Stimulated activated naive CD8-positive, alpha-beta T cell treated with anti-CD3 and anti-CD28 coated beads, Interleukin-15, amount 100 ng/mL, for 72 hours (primary cell): Measurements from ENCODE around the gene ZNF621.
A peak's percentile ranks its signal among the peaks of the same experiment; 100 is the strongest.
"Not testable (repeated sequence)": the region's sequence is repeated elsewhere in the genome, so short reads cannot be mapped to it uniquely, and the experiment has no call there.

Source experiments
- ATAC-seq: fragments of 150-1000 bp; cut with Tn5 transposase; 2 replicates; pipeline ENCODE4 v1.10.0; 2021; ENCODE audit warnings: mild to moderate bottlenecking, moderate library complexity
- DNase-seq, 2 donors: peaks; one replicate each; pipeline ENCODE4 v3.0.0; 2021 to 2022
- H3K27ac Mint-ChIP-seq, 2 donors: one replicate each; pipeline ENCODE4 v1.8.0; 2022; ENCODE audit warnings: mild to moderate bottlenecking in 2 of 2, mixed read lengths in 2 of 2, moderate library complexity in 2 of 2
- H3K27me3 Mint-ChIP-seq: one replicate; pipeline ENCODE4 v1.8.0; 2022; ENCODE audit warnings: mixed read lengths
- H3K4me1 Mint-ChIP-seq: one replicate; pipeline ENCODE4 v1.8.0; 2022; ENCODE audit warnings: mild to moderate bottlenecking, mixed read lengths
- H3K4me3 Mint-ChIP-seq, 2 donors: one replicate each; pipeline ENCODE4 v1.8.0; 2022; ENCODE audit warnings: mild to moderate bottlenecking in 2 of 2, mixed read lengths in 2 of 2, moderate library complexity in 1 of 2
- H3K9me3 Mint-ChIP-seq, 2 donors: one replicate each; pipeline ENCODE4 v1.8.0; 2022; ENCODE audit warnings: mixed read lengths in 2 of 2

The ZNF621 gene

GRCh38 chr3:40518848-40519247 is 5.9 kb upstream of the ZNF621 start:
- peaks cover 2% of the 10 kb centered on the region for H3K4me1 Mint-ChIP-seq
- no peak overlapping the region for H3K4me3 Mint-ChIP-seq
- ATAC-seq (no peak), DNase-seq (no peak)
- no peaks in the 10 kb centered on the region for H3K27me3 Mint-ChIP-seq
- no peaks in the 10 kb centered on the region for H3K9me3 Mint-ChIP-seq
- H3K27ac Mint-ChIP-seq, result no peak overlapping the region

DNA sequence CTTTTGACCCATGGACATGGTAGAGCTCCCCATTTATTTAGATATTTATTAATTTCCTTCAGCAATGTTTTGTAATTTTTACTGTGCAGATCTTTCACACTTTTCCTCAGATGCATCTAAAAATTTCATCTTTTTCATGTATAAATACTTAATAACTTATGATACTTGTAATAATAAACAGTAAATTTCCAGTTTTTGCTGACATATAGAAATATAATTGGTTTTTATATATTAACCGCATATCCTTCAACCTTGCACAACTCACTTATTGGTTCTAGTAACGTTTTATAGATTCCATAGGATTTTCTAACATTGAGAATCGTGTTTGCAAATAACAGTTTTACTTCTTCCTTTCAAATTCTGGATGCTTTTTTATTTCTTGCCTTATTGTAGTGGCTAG is 3.5 kb upstream of the ZNF621 start:
- Mint-ChIP-seq H3K4me1 (peaks cover 18% of the 10 kb centered on the region), H3K4me3 (no peak overlapping the region), H3K9me3 (no peaks in the 10 kb centered on the region), H3K27ac (no peak overlapping the region), H3K27me3 (no peaks in the 10 kb centered on the region)
- DNase-seq (no peak), ATAC-seq (no peak)

DNA sequence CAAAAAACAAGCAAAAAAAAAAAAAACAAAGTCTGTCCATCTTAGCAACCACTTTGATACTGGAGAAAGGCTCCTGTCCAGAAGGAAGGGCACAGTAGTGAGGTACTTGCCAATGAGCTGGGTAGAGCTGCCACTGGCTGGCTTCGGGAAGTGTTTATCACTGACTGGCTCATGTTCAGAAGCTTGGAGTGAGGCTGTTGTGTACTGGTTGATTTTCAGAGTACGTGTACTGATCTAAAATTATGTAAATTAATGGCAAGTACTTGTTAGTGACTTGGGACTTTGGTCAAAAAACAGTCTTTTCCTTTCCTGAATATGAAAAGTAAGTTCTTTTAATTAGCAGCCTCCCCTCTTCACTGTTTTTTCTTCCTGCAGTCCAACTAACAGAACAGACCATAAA is 979 bp upstream of the ZNF621 start:
- H3K4me3 Mint-ChIP-seq, result peak overlapping the region in 1 of 2 donors; percentile 97
- peak overlapping the region in 1 of 2 donors; percentile 99 for H3K27ac Mint-ChIP-seq
- H3K4me1 Mint-ChIP-seq, result peaks cover 26% of the 10 kb centered on the region
- ATAC-seq (no peak), DNase-seq (no peak)
- no peaks in the 10 kb centered on the region for H3K27me3 Mint-ChIP-seq
- H3K9me3 Mint-ChIP-seq, result no peaks in the 10 kb centered on the region

GRCh38 chr3:40524222-40524567 is 565 bp upstream of the ZNF621 start:
- no peaks in the 10 kb centered on the region for H3K27me3 Mint-ChIP-seq
- H3K4me1 Mint-ChIP-seq, result peaks cover 30% of the 10 kb centered on the region
- peak overlapping the region; percentile 99 for H3K27ac Mint-ChIP-seq
- DNase-seq (no peak), ATAC-seq (peak; percentile 57)
- peak overlapping the region; percentile 97 to 98 for H3K4me3 Mint-ChIP-seq
- no peaks in the 10 kb centered on the region for H3K9me3 Mint-ChIP-seq

DNA sequence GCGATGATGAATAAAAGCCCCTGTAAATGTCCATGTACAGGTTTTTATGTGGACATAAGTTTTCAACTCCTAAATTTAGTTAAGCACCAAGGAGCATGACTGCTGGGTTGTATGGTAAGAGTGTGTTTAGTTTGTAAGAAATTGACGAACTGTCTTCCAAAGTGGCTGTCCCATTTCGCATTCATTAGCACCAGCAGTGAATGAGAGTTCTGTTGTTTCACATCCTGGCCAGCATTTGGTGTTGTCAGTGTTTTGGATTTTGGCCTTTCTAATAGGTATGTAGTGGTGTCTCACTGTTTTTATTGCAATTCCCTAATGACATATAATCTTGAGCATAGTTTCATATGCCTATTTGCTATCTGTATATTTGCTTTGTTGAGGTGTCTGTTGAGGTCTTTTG is 3.7 kb downstream of the ZNF621 start:
- H3K27ac Mint-ChIP-seq, result no peak overlapping the region
- H3K4me1 Mint-ChIP-seq, result peaks cover 35% of the 10 kb centered on the region
- H3K27me3 Mint-ChIP-seq, result no peaks in the 10 kb centered on the region
- peaks cover 12 to 23% of the 10 kb centered on the region in 2 donors for H3K9me3 Mint-ChIP-seq
- no peak for DNase-seq
- no peak overlapping the region for H3K4me3 Mint-ChIP-seq
- ATAC-seq, result no peak

- Mint-ChIP-seq H3K27me3 (no peaks in the 10 kb centered on the region), H3K9me3 (peaks cover 12 to 29% of the 10 kb centered on the region in 2 donors), H3K27ac (no peak overlapping the region), H3K4me1 (peaks cover 11% of the 10 kb centered on the region), H3K4me3 (no peak overlapping the region)
- ATAC-seq, result no peak
- DNase-seq, result no peak
Measured at GRCh38 chr3:40532252-40532651, 7.5 kb downstream of the ZNF621 start.

- DNase-seq, result no peak
- H3K4me1 Mint-ChIP-seq, result peaks cover 5% of the 10 kb centered on the region
- H3K27me3 Mint-ChIP-seq, result no peaks in the 10 kb centered on the region
- no peak overlapping the region for H3K4me3 Mint-ChIP-seq
- no peak overlapping the region for H3K27ac Mint-ChIP-seq
- no peak for ATAC-seq
- peaks cover 16 to 42% of the 10 kb centered on the region in 2 donors for H3K9me3 Mint-ChIP-seq
Measured at GRCh38 chr3:40534283-40534682, 9.5 kb downstream of the ZNF621 start.

DNA sequence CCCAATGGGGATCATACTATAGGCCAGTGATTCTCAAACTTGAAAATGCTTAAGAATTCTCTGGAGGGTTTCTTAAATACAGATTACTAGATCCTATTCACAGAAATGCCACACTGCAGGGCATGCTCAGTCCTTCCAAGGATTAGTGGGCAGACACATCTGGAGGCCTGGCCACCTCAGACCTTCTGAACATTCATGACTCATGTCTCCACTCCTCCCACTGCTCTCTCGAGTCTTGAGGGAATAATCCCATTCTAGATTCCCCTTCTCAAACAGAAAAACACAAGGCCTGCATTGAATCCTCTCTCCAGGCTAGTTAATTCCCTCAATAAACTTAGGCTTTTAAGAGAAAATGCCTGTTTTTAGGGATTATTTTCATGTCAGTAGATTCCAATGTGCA is 22.1 kb downstream of the ZNF621 start:
- no peak overlapping the region for H3K4me3 Mint-ChIP-seq
- no peak for DNase-seq

DNA sequence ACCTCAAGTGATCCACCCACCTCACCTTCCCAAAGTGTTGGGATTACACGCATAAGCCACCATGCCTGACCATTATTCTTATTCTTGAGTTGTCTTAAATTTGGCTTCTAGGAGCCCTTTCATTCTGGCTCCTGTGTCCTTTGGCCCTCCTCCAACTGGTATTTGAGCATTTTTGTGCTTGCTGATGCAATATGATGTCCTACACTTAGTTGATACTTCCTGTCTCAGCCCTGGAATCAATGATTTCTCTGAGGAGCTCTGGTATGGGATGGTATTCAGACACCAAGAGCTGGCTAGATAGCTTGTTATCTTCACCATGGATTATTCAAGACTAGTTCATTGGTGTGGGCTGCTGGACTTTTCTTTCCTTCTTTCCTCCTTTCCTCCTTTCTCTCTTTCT is 25.4 kb downstream of the ZNF621 start:
- Mint-ChIP-seq H3K9me3 (peaks cover 5 to 8% of the 10 kb centered on the region in 2 donors), H3K4me3 (no peak overlapping the region), H3K4me1 (no peaks in the 10 kb centered on the region), H3K27me3 (peaks cover 5% of the 10 kb centered on the region), H3K27ac (peak overlapping the region; percentile 42 to 84)
- no peak for DNase-seq
- no peak for ATAC-seq

More for the DNA sequence above, 22.1 kb downstream of the ZNF621 start:
- Mint-ChIP-seq H3K9me3 (peaks cover 5 to 8% of the 10 kb centered on the region in 2 donors), H3K27me3 (peaks cover 5% of the 10 kb centered on the region), H3K4me1 (no peaks in the 10 kb centered on the region), H3K27ac (no peak overlapping the region)
- no peak for ATAC-seq

GRCh38 chr3:40557575-40558161 is 32.9 kb downstream of the ZNF621 start:
- Mint-ChIP-seq H3K4me1 (no peaks in the 10 kb centered on the region), H3K27ac (no peak overlapping the region), H3K4me3 (no peak overlapping the region), H3K27me3 (no peaks in the 10 kb centered on the region), H3K9me3 (no peaks in the 10 kb centered on the region)
- ATAC-seq (no peak), DNase-seq (no peak)

DNA sequence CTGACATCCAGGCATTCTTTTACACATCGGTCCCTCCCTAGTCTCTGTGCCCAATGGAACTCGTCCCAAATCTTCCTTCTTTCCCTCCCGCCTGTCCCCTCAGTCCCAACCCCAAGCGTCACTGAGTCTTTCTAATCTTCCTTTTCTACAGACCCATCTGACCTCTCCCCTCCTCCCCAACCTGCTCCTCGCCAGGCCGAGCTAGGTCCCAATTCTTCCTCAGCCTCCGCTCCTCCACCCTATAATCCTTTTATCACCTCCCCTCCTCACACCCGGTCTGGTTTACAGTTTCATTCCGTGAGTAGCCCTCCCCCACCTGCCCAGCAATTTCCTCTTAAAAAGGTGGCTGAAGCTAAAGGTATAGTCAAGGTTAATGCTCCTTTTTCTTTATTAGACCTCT is 37.7 kb downstream of the ZNF621 start:
- H3K27ac Mint-ChIP-seq, H3K9me3 Mint-ChIP-seq, H3K4me1 Mint-ChIP-seq, H3K27me3 Mint-ChIP-seq, DNase-seq, ATAC-seq, H3K4me3 Mint-ChIP-seq: not testable (repeated sequence)

GRCh38 chr3:40565629-40566028 is 40.9 kb downstream of the ZNF621 start:
- ATAC-seq, H3K9me3 Mint-ChIP-seq, H3K4me3 Mint-ChIP-seq, H3K27me3 Mint-ChIP-seq, DNase-seq, H3K4me1 Mint-ChIP-seq: not testable (repeated sequence)
- H3K27ac Mint-ChIP-seq, result peak overlapping the region in 1 of 2 donors; percentile 23

GRCh38 chr3:40566694-40567093 is 41.9 kb downstream of the ZNF621 start:
- ATAC-seq, result no peak
- Mint-ChIP-seq H3K27ac (no peak overlapping the region), H3K4me3 (no peak overlapping the region), H3K27me3 (no peaks in the 10 kb centered on the region), H3K9me3 (no peaks in the 10 kb centered on the region), H3K4me1 (no peaks in the 10 kb centered on the region)
- DNase-seq, result no peak

DNA sequence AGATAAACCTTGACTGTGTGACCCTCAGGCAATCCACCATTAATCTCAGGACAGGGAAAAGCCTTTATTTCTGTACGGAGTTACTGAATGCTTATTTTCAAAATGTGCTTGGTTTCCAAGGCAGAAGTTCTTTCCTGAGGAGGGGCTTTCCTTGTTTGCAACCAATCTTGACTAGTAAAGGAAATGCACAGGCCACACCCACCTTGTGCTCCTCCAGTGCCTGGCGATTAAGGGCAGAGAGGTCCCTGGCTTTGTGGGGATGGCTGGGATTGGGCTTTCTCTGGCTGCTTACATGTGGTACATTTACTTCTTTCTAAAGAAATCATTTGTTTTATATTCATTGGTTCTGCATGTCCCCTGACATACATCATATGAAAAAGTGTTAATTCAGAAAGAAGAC is 47.8 kb downstream of the ZNF621 start:
- no peak overlapping the region for H3K4me3 Mint-ChIP-seq
- DNase-seq (no peak), ATAC-seq (no peak)
- H3K4me1 Mint-ChIP-seq, result no peaks in the 10 kb centered on the region
- H3K27me3 Mint-ChIP-seq, result peaks cover 7% of the 10 kb centered on the region
- H3K9me3 Mint-ChIP-seq, result no peaks in the 10 kb centered on the region
- no peak overlapping the region for H3K27ac Mint-ChIP-seq

DNA sequence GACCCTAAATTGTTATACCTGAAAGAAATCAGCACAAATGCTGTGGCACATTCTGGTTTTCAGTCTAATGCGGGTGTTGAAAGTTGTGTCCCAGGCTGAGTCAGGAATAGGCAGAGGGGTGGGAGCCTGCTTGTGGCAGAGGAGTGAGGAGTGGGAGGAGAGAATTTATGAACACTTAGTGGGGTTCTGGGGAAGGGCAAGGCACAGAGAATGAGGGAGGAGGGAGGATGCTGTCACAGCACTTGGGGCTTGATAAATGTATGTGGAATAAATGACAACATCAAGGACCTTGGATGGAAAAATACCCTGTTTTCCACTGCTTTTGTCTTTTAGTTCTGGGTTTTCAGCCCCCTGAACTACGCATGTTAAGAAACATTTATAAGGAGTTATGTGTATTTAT is 49.3 kb downstream of the ZNF621 start:
- Mint-ChIP-seq H3K27ac (no peak overlapping the region), H3K4me1 (no peaks in the 10 kb centered on the region), H3K4me3 (no peak overlapping the region), H3K27me3 (peaks cover 7% of the 10 kb centered on the region), H3K9me3 (no peaks in the 10 kb centered on the region)
- ATAC-seq, result no peak
- no peak for DNase-seq

- Mint-ChIP-seq H3K27me3 (peaks cover 11% of the 10 kb centered on the region), H3K4me3 (no peak overlapping the region), H3K9me3 (no peaks in the 10 kb centered on the region), H3K4me1 (no peaks in the 10 kb centered on the region), H3K27ac (no peak overlapping the region)
- DNase-seq (no peak), ATAC-seq (no peak)
Measured at GRCh38 chr3:40574661-40575060, 49.9 kb downstream of the ZNF621 start.

GRCh38 chr3:40576396-40576795 is 51.6 kb downstream of the ZNF621 start:
- H3K27me3 Mint-ChIP-seq, result peaks cover 16% of the 10 kb centered on the region
- no peak overlapping the region for H3K27ac Mint-ChIP-seq
- DNase-seq (no peak), ATAC-seq (no peak)
- H3K4me1 Mint-ChIP-seq, result no peaks in the 10 kb centered on the region
- no peaks in the 10 kb centered on the region for H3K9me3 Mint-ChIP-seq
- H3K4me3 Mint-ChIP-seq, result no peak overlapping the region
